ENCODE results near the gene ENTR1. TPM values are rescaled to one million over a fixed set of nuclear protein-coding genes. Genes with fewer than 3 reads are reported as not detected.

ENTR1 gene
- total and polyA plus RNA-seq, 2 donors, result 26.7 to 60.3 TPM

DNA sequence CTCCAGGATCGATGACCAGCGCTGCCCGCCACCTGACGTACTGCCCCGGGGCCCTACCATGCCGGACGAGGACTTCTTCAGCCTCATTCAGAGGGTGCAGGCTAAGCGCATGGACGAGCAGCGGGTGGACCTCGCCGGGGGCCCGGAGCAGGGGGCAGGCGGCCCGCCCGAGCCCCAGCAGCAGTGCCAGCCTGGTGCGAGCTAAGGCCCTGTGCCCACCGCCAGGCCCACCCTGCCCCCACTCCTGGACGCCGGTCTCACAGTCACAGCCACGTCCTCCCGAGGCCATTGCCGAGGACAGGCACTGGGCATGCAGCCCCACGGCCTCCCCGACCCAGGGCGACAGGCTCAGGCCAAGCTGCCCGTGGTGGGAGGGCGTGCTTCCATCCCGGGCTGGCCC is 52.4 kb downstream of the ENTR1 start:
- H3K4me3 ChIP-seq (ENCODE audit: low read length in 2 of 2), result no peak overlapping the region
- no peaks in the 10 kb centered on the region for H3K27me3 ChIP-seq (ENCODE audit: control insufficient read depth in 2 of 2, insufficient read depth in 1 of 2, low read length in 1 of 2)
- peaks cover 3 to 44% of the 10 kb centered on the region in 2 donors for H3K36me3 ChIP-seq (ENCODE audit: control insufficient read depth in 2 of 2, insufficient read depth in 2 of 2, low read length in 1 of 2)
- 96% methylated on average over 29 of the region's 29 CpGs for WGBS
- peaks cover 0 to 12% of the 10 kb centered on the region in 2 donors for H3K4me1 ChIP-seq (ENCODE audit: control insufficient read depth in 2 of 2, insufficient read depth in 2 of 2, low read length in 2 of 2)
- no peak for DNase-seq (ENCODE audit: low read depth in 6 of 9, low spot score in 9 of 9)
- peaks cover 0 to 3% of the 10 kb centered on the region in 2 donors for H3K9me3 ChIP-seq (ENCODE audit: control insufficient read depth in 2 of 2, insufficient read depth in 1 of 2, low read length in 1 of 2)
- H3K27ac ChIP-seq (ENCODE audit: low read depth in 1 of 2, low read length in 1 of 2), result no peak overlapping the region

DNA sequence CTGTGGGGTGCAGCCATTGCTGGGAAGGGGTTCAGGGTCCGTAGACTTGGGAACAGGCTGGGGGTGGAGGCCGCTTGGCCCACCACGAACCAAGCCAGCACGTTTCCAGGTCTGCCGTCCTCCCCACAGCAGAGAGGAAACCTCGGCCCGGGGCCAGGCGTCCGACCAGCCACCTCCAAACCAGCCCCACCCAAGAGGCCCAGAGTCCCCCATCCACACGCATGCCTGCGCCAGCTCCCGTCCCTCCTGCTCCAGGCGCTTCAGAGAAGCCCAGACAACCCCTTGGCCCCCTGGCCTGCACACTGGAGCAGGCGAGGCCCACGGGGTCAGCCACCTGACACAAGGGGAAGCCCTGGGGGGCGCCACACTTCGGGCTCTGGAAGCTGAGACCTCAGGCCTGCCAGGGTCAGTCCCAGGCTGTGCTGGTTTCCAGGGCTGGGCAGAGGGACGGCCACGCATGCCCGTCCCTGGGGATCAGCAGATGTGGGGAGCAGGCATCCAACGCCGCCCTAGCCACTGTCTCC is 53.1 kb downstream of the ENTR1 start:
- peaks cover 3 to 41% of the 10 kb centered on the region in 2 donors for H3K36me3 ChIP-seq (ENCODE audit: control insufficient read depth in 2 of 2, insufficient read depth in 2 of 2, low read length in 1 of 2)

GRCh38 chr9:136355616-136356557 is 54.5 kb downstream of the ENTR1 start:
- 96% methylated on average over 54 of the region's 54 CpGs for WGBS
- no peak overlapping the region for H3K27ac ChIP-seq (ENCODE audit: low read depth in 1 of 2, low read length in 1 of 2)
- DNase-seq (ENCODE audit: low read depth in 6 of 9, low spot score in 9 of 9), result no peak
- H3K9me3 ChIP-seq (ENCODE audit: control insufficient read depth in 2 of 2, insufficient read depth in 1 of 2, low read length in 1 of 2), result peaks cover 0 to 3% of the 10 kb centered on the region in 2 donors
- H3K4me1 ChIP-seq (ENCODE audit: control insufficient read depth in 2 of 2, insufficient read depth in 2 of 2, low read length in 2 of 2), result peaks cover 0 to 21% of the 10 kb centered on the region in 2 donors
- no peak overlapping the region for H3K4me3 ChIP-seq (ENCODE audit: low read length in 2 of 2)
- H3K27me3 ChIP-seq (ENCODE audit: control insufficient read depth in 2 of 2, insufficient read depth in 1 of 2, low read length in 1 of 2), result no peaks in the 10 kb centered on the region
- H3K36me3 ChIP-seq (ENCODE audit: control insufficient read depth in 2 of 2, insufficient read depth in 2 of 2, low read length in 1 of 2), result peaks cover 3 to 28% of the 10 kb centered on the region in 2 donors

More for the DNA sequence above, 53.1 kb downstream of the ENTR1 start:
- Histone ChIP-seq H3K27me3 (ENCODE audit: control insufficient read depth in 2 of 2, insufficient read depth in 1 of 2, low read length in 1 of 2) (no peaks in the 10 kb centered on the region), H3K4me1 (ENCODE audit: control insufficient read depth in 2 of 2, insufficient read depth in 2 of 2, low read length in 2 of 2) (peaks cover 0 to 20% of the 10 kb centered on the region in 2 donors), H3K9me3 (ENCODE audit: control insufficient read depth in 2 of 2, insufficient read depth in 1 of 2, low read length in 1 of 2) (peaks cover 0 to 3% of the 10 kb centered on the region in 2 donors), H3K4me3 (ENCODE audit: low read length in 2 of 2) (no peak overlapping the region), H3K27ac (ENCODE audit: low read depth in 1 of 2, low read length in 1 of 2) (no peak overlapping the region)
- 92% methylated on average over 22 of the region's 22 CpGs for WGBS
- no peak for DNase-seq (ENCODE audit: low read depth in 6 of 9, low spot score in 9 of 9)

DNA sequence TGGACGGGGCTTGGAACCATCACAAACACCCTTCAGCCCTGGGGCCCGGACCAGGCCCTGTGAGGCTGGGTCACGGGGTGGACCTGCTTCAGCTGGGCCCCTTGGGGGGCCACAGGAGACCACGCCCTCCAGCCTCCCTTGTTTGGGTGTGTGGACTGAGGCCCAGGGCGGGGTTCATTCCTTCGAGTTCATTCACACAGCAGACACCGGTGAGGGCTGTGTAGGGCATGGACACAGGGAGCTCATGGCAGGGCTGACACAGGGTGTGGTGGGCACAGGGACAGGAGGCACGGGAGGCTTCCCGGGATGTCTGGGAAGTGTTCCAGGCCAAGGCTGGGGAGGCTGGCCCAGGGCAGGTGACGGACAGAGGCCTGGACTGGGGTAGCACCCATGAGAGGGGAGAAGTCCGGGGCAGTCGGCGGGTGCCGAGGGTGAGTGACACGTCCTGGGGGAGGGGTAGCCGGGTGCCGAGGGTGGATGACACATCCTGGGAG is 55.8 kb downstream of the ENTR1 start:
- H3K27ac ChIP-seq (ENCODE audit: low read depth in 1 of 2, low read length in 1 of 2), result no peak overlapping the region
- WGBS, result 93% methylated on average over 17 of the region's 17 CpGs
- H3K4me3 ChIP-seq (ENCODE audit: low read length in 2 of 2), result no peak overlapping the region
- peaks cover 0 to 21% of the 10 kb centered on the region in 2 donors for H3K4me1 ChIP-seq (ENCODE audit: control insufficient read depth in 2 of 2, insufficient read depth in 2 of 2, low read length in 2 of 2)
- peaks cover 3 to 18% of the 10 kb centered on the region in 2 donors for H3K36me3 ChIP-seq (ENCODE audit: control insufficient read depth in 2 of 2, insufficient read depth in 2 of 2, low read length in 1 of 2)
- peaks cover 0 to 3% of the 10 kb centered on the region in 2 donors for H3K9me3 ChIP-seq (ENCODE audit: control insufficient read depth in 2 of 2, insufficient read depth in 1 of 2, low read length in 1 of 2)
- no peak for DNase-seq (ENCODE audit: low read depth in 6 of 9, low spot score in 9 of 9)
- H3K27me3 ChIP-seq (ENCODE audit: control insufficient read depth in 2 of 2, insufficient read depth in 1 of 2, low read length in 1 of 2), result no peaks in the 10 kb centered on the region

- no peak for DNase-seq (ENCODE audit: low read depth in 6 of 9, low spot score in 9 of 9)
- Histone ChIP-seq H3K36me3 (ENCODE audit: control insufficient read depth in 2 of 2, insufficient read depth in 2 of 2, low read length in 1 of 2) (peaks cover 3 to 13% of the 10 kb centered on the region in 2 donors), H3K4me3 (ENCODE audit: low read length in 2 of 2) (no peak overlapping the region), H3K4me1 (ENCODE audit: control insufficient read depth in 2 of 2, insufficient read depth in 2 of 2, low read length in 2 of 2) (peaks cover 0 to 21% of the 10 kb centered on the region in 2 donors), H3K9me3 (ENCODE audit: control insufficient read depth in 2 of 2, insufficient read depth in 1 of 2, low read length in 1 of 2) (peaks cover 0 to 3% of the 10 kb centered on the region in 2 donors), H3K27ac (ENCODE audit: low read depth in 1 of 2, low read length in 1 of 2) (no peak overlapping the region), H3K27me3 (ENCODE audit: control insufficient read depth in 2 of 2, insufficient read depth in 1 of 2, low read length in 1 of 2) (no peaks in the 10 kb centered on the region)
- 94% methylated on average over 13 of the region's 13 CpGs for WGBS
Observed at GRCh38 chr9:136353757-136354488, 56.5 kb downstream of the ENTR1 start.

DNA sequence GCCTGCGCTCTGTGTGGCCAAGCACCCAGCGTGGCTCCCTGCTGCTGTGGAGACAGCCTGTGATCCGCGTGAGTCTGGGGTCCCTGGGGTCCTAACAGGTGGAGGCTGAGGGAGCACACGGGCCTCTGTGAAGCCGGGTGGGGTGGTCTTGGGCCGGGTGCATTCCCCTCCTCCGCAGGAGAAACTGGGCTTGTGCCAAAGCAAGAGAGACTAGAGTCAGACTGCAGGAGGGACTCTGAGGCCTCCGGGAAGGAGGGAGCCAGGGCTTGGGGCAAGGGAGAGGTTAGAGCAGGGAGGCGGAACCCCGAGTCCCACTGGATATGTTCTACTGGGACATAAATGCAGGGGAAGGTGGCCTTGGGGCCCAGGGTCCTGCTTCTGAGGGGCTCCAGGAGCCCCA is 57.3 kb downstream of the ENTR1 start:
- peaks cover 0 to 21% of the 10 kb centered on the region in 2 donors for H3K4me1 ChIP-seq (ENCODE audit: control insufficient read depth in 2 of 2, insufficient read depth in 2 of 2, low read length in 2 of 2)
- H3K36me3 ChIP-seq (ENCODE audit: control insufficient read depth in 2 of 2, insufficient read depth in 2 of 2, low read length in 1 of 2), result peaks cover 3 to 5% of the 10 kb centered on the region in 2 donors
- H3K27ac ChIP-seq (ENCODE audit: low read depth in 1 of 2, low read length in 1 of 2), result peak overlapping the region in 1 of 2 donors; percentile 7
- H3K9me3 ChIP-seq (ENCODE audit: control insufficient read depth in 2 of 2, insufficient read depth in 1 of 2, low read length in 1 of 2), result peaks cover 0 to 3% of the 10 kb centered on the region in 2 donors
- 95% methylated on average over 11 of the region's 11 CpGs for WGBS
- no peak overlapping the region for H3K4me3 ChIP-seq (ENCODE audit: low read length in 2 of 2)
- H3K27me3 ChIP-seq (ENCODE audit: control insufficient read depth in 2 of 2, insufficient read depth in 1 of 2, low read length in 1 of 2), result no peaks in the 10 kb centered on the region
- DNase-seq (ENCODE audit: low read depth in 6 of 9, low spot score in 9 of 9), result no peak

GRCh38 chr9:136352682-136353081 is 57.7 kb downstream of the ENTR1 start:
- peak overlapping the region in 1 of 2 donors; percentile 7 for H3K27ac ChIP-seq (ENCODE audit: low read depth in 1 of 2, low read length in 1 of 2)
- H3K4me1 ChIP-seq (ENCODE audit: control insufficient read depth in 2 of 2, insufficient read depth in 2 of 2, low read length in 2 of 2), result peaks cover 0 to 21% of the 10 kb centered on the region in 2 donors
- H3K27me3 ChIP-seq (ENCODE audit: control insufficient read depth in 2 of 2, insufficient read depth in 1 of 2, low read length in 1 of 2), result no peaks in the 10 kb centered on the region
- H3K4me3 ChIP-seq (ENCODE audit: low read length in 2 of 2), result no peak overlapping the region
- H3K9me3 ChIP-seq (ENCODE audit: control insufficient read depth in 2 of 2, insufficient read depth in 1 of 2, low read length in 1 of 2), result peaks cover 0 to 3% of the 10 kb centered on the region in 2 donors
- peaks cover 1 to 3% of the 10 kb centered on the region in 2 donors for H3K36me3 ChIP-seq (ENCODE audit: control insufficient read depth in 2 of 2, insufficient read depth in 2 of 2, low read length in 1 of 2)
- 74% methylated on average over 16 of the region's 16 CpGs for whole genome bisulfite sequencing
- peak in 5 of 9 donors; percentile 25 to 74 (median 58) for DNase-seq (ENCODE audit: low read depth in 6 of 9, low spot score in 9 of 9)
